PC-3 (cell line): Measurements from ENCODE around the gene CSPG4.

Source experiments
- EZH2 ChIP-seq: fragments of 300-600 bp; sonication (generic); IDR thresholded peaks from one replicate; pipeline ENCODE4 v1.6.1; 2017; ENCODE audit warnings: antibody characterized with exemption, mild to moderate bottlenecking, low read length; ENCODE audit not compliant: unreplicated experiment
- TF ChIP-seq, protein P1 (sequence below): fragments of 300-600 bp; sonication (generic); conservative IDR thresholded peaks from 2 replicates; pipeline ENCODE4 v1.5.1; 2017; ENCODE audit warnings: antibody characterized with exemption, low read depth, mild to moderate bottlenecking, low read length

GRCh38 chr15:75706682-75706954, 6.0 kb downstream of the CSPG4 start:
- TF ChIP-seq EZH2: no peak
- TF ChIP-seq, protein P1, sequence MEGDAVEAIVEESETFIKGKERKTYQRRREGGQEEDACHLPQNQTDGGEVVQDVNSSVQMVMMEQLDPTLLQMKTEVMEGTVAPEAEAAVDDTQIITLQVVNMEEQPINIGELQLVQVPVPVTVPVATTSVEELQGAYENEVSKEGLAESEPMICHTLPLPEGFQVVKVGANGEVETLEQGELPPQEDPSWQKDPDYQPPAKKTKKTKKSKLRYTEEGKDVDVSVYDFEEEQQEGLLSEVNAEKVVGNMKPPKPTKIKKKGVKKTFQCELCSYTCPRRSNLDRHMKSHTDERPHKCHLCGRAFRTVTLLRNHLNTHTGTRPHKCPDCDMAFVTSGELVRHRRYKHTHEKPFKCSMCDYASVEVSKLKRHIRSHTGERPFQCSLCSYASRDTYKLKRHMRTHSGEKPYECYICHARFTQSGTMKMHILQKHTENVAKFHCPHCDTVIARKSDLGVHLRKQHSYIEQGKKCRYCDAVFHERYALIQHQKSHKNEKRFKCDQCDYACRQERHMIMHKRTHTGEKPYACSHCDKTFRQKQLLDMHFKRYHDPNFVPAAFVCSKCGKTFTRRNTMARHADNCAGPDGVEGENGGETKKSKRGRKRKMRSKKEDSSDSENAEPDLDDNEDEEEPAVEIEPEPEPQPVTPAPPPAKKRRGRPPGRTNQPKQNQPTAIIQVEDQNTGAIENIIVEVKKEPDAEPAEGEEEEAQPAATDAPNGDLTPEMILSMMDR: no peak
